ENCODE results near the gene ARHGAP26.

The ARHGAP26 gene

GRCh38 chr5:142821034-142821732 is 51.0 kb downstream of the ARHGAP26 start:
- Histone ChIP-seq H3K9ac (ENCODE audit: low read depth, low read length) (no peak overlapping the region), H3K4me1 (ENCODE audit: insufficient read depth, low read length) (peaks cover 35% of the 10 kb centered on the region), H3K36me3 (ENCODE audit: insufficient read depth, low read length) (no peaks in the 10 kb centered on the region), H3K9me3 (ENCODE audit: control insufficient read depth, insufficient read depth, low read length) (no peaks in the 10 kb centered on the region)

- no peak overlapping the region for H3K9ac ChIP-seq (ENCODE audit: low read depth, low read length)
- no peaks in the 10 kb centered on the region for H3K9me3 ChIP-seq (ENCODE audit: control insufficient read depth, insufficient read depth, low read length)
- no peaks in the 10 kb centered on the region for H3K36me3 ChIP-seq (ENCODE audit: insufficient read depth, low read length)
- peaks cover 40% of the 10 kb centered on the region for H3K4me1 ChIP-seq (ENCODE audit: insufficient read depth, low read length)
Observed at GRCh38 chr5:142821733-142822487, 51.7 kb downstream of the ARHGAP26 start.

GRCh38 chr5:142823126-142823525 is 52.9 kb downstream of the ARHGAP26 start:
- no peaks in the 10 kb centered on the region for H3K36me3 ChIP-seq (ENCODE audit: insufficient read depth, low read length)
- H3K4me1 ChIP-seq (ENCODE audit: insufficient read depth, low read length), result peaks cover 48% of the 10 kb centered on the region
- no peak overlapping the region for H3K9ac ChIP-seq (ENCODE audit: low read depth, low read length)

GRCh38 chr5:142823806-142824205 is 53.6 kb downstream of the ARHGAP26 start:
- H3K9ac ChIP-seq (ENCODE audit: low read depth, low read length), result no peak overlapping the region
- peaks cover 45% of the 10 kb centered on the region for H3K4me1 ChIP-seq (ENCODE audit: insufficient read depth, low read length)
- no peaks in the 10 kb centered on the region for H3K36me3 ChIP-seq (ENCODE audit: insufficient read depth, low read length)
- no peaks in the 10 kb centered on the region for H3K9me3 ChIP-seq (ENCODE audit: control insufficient read depth, insufficient read depth, low read length)

More at GRCh38 chr5:142823126-142823525, 52.9 kb downstream of the ARHGAP26 start:
- H3K9me3 ChIP-seq (ENCODE audit: control insufficient read depth, insufficient read depth, low read length), result no peaks in the 10 kb centered on the region

GRCh38 chr5:142824391-142824790 is 54.2 kb downstream of the ARHGAP26 start:
- Histone ChIP-seq H3K9me3 (ENCODE audit: control insufficient read depth, insufficient read depth, low read length) (no peaks in the 10 kb centered on the region), H3K9ac (ENCODE audit: low read depth, low read length) (no peak overlapping the region), H3K4me1 (ENCODE audit: insufficient read depth, low read length) (peaks cover 42% of the 10 kb centered on the region), H3K36me3 (ENCODE audit: insufficient read depth, low read length) (no peaks in the 10 kb centered on the region)

GRCh38 chr5:142825378-142826089 is 55.4 kb downstream of the ARHGAP26 start:
- H3K36me3 ChIP-seq (ENCODE audit: insufficient read depth, low read length), result no peaks in the 10 kb centered on the region
- H3K9me3 ChIP-seq (ENCODE audit: control insufficient read depth, insufficient read depth, low read length), result no peaks in the 10 kb centered on the region
- H3K9ac ChIP-seq (ENCODE audit: low read depth, low read length), result no peak overlapping the region
- peaks cover 42% of the 10 kb centered on the region for H3K4me1 ChIP-seq (ENCODE audit: insufficient read depth, low read length)

- H3K4me1 ChIP-seq (ENCODE audit: insufficient read depth, low read length), result peaks cover 42% of the 10 kb centered on the region
- no peaks in the 10 kb centered on the region for H3K36me3 ChIP-seq (ENCODE audit: insufficient read depth, low read length)
- H3K9me3 ChIP-seq (ENCODE audit: control insufficient read depth, insufficient read depth, low read length), result no peaks in the 10 kb centered on the region
- H3K9ac ChIP-seq (ENCODE audit: low read depth, low read length), result no peak overlapping the region
Observed at GRCh38 chr5:142826093-142826492, 55.9 kb downstream of the ARHGAP26 start.

GRCh38 chr5:142826741-142827492 is 56.7 kb downstream of the ARHGAP26 start:
- peaks cover 42% of the 10 kb centered on the region for H3K4me1 ChIP-seq (ENCODE audit: insufficient read depth, low read length)
- no peaks in the 10 kb centered on the region for H3K9me3 ChIP-seq (ENCODE audit: control insufficient read depth, insufficient read depth, low read length)
- H3K36me3 ChIP-seq (ENCODE audit: insufficient read depth, low read length), result no peaks in the 10 kb centered on the region
- no peak overlapping the region for H3K9ac ChIP-seq (ENCODE audit: low read depth, low read length)

- peaks cover 39% of the 10 kb centered on the region for H3K4me1 ChIP-seq (ENCODE audit: insufficient read depth, low read length)
Observed at GRCh38 chr5:142827934-142828576, 57.9 kb downstream of the ARHGAP26 start.

GRCh38 chr5:142828797-142829535 is 58.8 kb downstream of the ARHGAP26 start:
- Histone ChIP-seq H3K4me1 (ENCODE audit: insufficient read depth, low read length) (peaks cover 33% of the 10 kb centered on the region), H3K9ac (ENCODE audit: low read depth, low read length) (no peak overlapping the region), H3K36me3 (ENCODE audit: insufficient read depth, low read length) (no peaks in the 10 kb centered on the region), H3K9me3 (ENCODE audit: control insufficient read depth, insufficient read depth, low read length) (no peaks in the 10 kb centered on the region)

More at GRCh38 chr5:142827934-142828576, 57.9 kb downstream of the ARHGAP26 start:
- Histone ChIP-seq H3K36me3 (ENCODE audit: insufficient read depth, low read length) (no peaks in the 10 kb centered on the region), H3K9ac (ENCODE audit: low read depth, low read length) (no peak overlapping the region), H3K9me3 (ENCODE audit: control insufficient read depth, insufficient read depth, low read length) (no peaks in the 10 kb centered on the region)

GRCh38 chr5:142829801-142830220 is 59.6 kb downstream of the ARHGAP26 start:
- peaks cover 26% of the 10 kb centered on the region for H3K4me1 ChIP-seq (ENCODE audit: insufficient read depth, low read length)
- H3K9ac ChIP-seq (ENCODE audit: low read depth, low read length), result no peak overlapping the region
- no peaks in the 10 kb centered on the region for H3K9me3 ChIP-seq (ENCODE audit: control insufficient read depth, insufficient read depth, low read length)
- H3K36me3 ChIP-seq (ENCODE audit: insufficient read depth, low read length), result no peaks in the 10 kb centered on the region

GRCh38 chr5:142830241-142831008 is 60.2 kb downstream of the ARHGAP26 start:
- Histone ChIP-seq H3K4me1 (ENCODE audit: insufficient read depth, low read length) (peaks cover 19% of the 10 kb centered on the region), H3K9me3 (ENCODE audit: control insufficient read depth, insufficient read depth, low read length) (no peaks in the 10 kb centered on the region), H3K36me3 (ENCODE audit: insufficient read depth, low read length) (no peaks in the 10 kb centered on the region), H3K9ac (ENCODE audit: low read depth, low read length) (no peak overlapping the region)

GRCh38 chr5:142831009-142831383 is 60.8 kb downstream of the ARHGAP26 start:
- Histone ChIP-seq H3K4me1 (ENCODE audit: insufficient read depth, low read length) (peaks cover 17% of the 10 kb centered on the region), H3K9ac (ENCODE audit: low read depth, low read length) (no peak overlapping the region), H3K36me3 (ENCODE audit: insufficient read depth, low read length) (no peaks in the 10 kb centered on the region), H3K9me3 (ENCODE audit: control insufficient read depth, insufficient read depth, low read length) (no peaks in the 10 kb centered on the region)
